A673 (cell line): ENCODE measurements around the gene SFT2D1. TPM values are rescaled to one million over a fixed set of nuclear protein-coding genes. Genes with fewer than 3 reads are reported as not detected.

ENCODE experiments used
- BruUV-seq: library from RNA; stranded (reverse); fragments of 400-500 nt; replicated peaks from 2 replicates; lab custom pipeline; 2021; lab: Mats Ljungman, UMichigan
- CTCF ChIA-PET: fragments of 300-600 bp; sonication (Branson Sonifier 250); formaldehyde crosslinking; loops from one replicate; lab custom pipeline; 2022; ENCODE audit warnings: antibody characterized with exemption; lab: Charles Lee
- POLR2A ChIA-PET: fragments of 300-600 bp; sonication (Branson Sonifier 250); formaldehyde crosslinking; loops from one replicate; lab custom pipeline; 2022; ENCODE audit warnings: antibody characterized with exemption; ENCODE audit not compliant: low non-redundant PET; lab: Charles Lee
- DNase-seq: peaks from one replicate; pipeline ENCODE4 v3.0.0-alpha.2; 2015; ENCODE audit warnings: low spot score
- H3K27ac ChIP-seq: fragments of 200-600 bp; sonication (generic); 2 replicates; pipeline ENCODE4 v1.5.1; 2016; ENCODE audit warnings: mixed run types, low read depth, mild to moderate bottlenecking, mixed read lengths, antibody characterized with exemption, low read length; ENCODE audit not compliant: poor library complexity, severe bottlenecking
- H3K27me3 ChIP-seq: fragments of 200-600 bp; sonication (generic); replicated peaks from 2 replicates; pipeline ENCODE4 v1.6.1; 2017; ENCODE audit warnings: mixed run types, low read depth, mild to moderate bottlenecking, mixed read lengths, antibody characterized with exemption, low read length; ENCODE audit not compliant: insufficient read depth, poor library complexity
- H3K36me3 ChIP-seq: fragments of 200-600 bp; sonication (generic); 2 replicates; pipeline ENCODE4 v1.6.1; 2016; ENCODE audit warnings: mixed run types, mild to moderate bottlenecking, mixed read lengths, antibody characterized with exemption, low read length; ENCODE audit not compliant: insufficient read depth, poor library complexity, severe bottlenecking
- H3K4me1 ChIP-seq: fragments of 200-600 bp; sonication (generic); 2 replicates; pipeline ENCODE4 v1.6.1; 2017; ENCODE audit warnings: mixed run types, mild to moderate bottlenecking, mixed read lengths, antibody characterized with exemption, low read length; ENCODE audit not compliant: insufficient read depth, poor library complexity, severe bottlenecking
- H3K4me3 ChIP-seq: fragments of 200-600 bp; sonication (generic); 2 replicates; pipeline ENCODE4 v1.5.1; 2016; ENCODE audit warnings: low read depth, mixed run types, mild to moderate bottlenecking, mixed read lengths, low read length; ENCODE audit not compliant: poor library complexity, severe bottlenecking
- H3K9me3 ChIP-seq: fragments of 200-600 bp; sonication (generic); 2 replicates; pipeline ENCODE4 v1.6.1; 2016; ENCODE audit warnings: mixed run types, low read depth, mild to moderate bottlenecking, mixed read lengths, antibody characterized with exemption, low read length; ENCODE audit not compliant: poor library complexity, severe bottlenecking
- EZH2 ChIP-seq: fragments of 200-600 bp; sonication (generic); IDR thresholded peaks from 2 replicates; pipeline ENCODE4 v1.6.1; 2017; ENCODE audit warnings: borderline replicate concordance, low read depth, mild to moderate bottlenecking, mixed read lengths, antibody characterized with exemption, low read length; ENCODE audit not compliant: poor library complexity, severe bottlenecking
- intact Hi-C: fragments of 100-400 bp; cut with micrococcal nuclease; formaldehyde crosslinking; loops from one replicate; pipeline ENCODE4 v1.10.0; 2022; ENCODE audit not compliant: unreplicated experiment
- total RNA-seq: library from RNA; stranded (reverse); gene quantifications from 2 replicates; pipeline ENCODE4 v1.2.3, GENCODE V29; 2021
- TF ChIP-seq, protein P1 (sequence below): fragments of 300-800, 200-600 bp; sonication (generic); conservative IDR thresholded peaks from 2 replicates; pipeline ENCODE4 v1.5.1; 2017; ENCODE audit warnings: low read depth, mild to moderate bottlenecking, antibody characterized with exemption, low read length, moderate library complexity, mixed read lengths

SFT2D1 gene
- total RNA-seq, 1 experiment from 2014 or later: 62.0 TPM

DNA sequence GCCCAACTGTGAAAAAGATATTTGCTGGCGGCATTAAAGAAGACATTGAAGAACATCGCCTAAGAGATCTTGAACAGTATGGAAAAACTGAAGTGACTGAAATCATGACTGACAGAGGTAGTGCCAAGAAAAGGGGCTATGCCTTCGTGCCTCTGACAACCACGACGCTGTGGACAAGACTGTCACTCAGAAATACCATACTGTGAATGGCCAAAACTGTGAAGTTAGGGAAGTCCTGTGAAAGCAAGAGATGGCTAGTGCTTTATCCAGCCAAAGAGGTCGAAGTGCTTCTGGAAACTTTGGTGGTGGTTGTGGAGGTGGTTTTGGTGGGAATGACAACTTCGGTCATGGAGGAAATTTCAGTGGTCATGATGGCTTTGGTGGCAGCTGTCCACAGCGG lies 7.5 kb downstream of the SFT2D1 start:
- Histone ChIP-seq H3K36me3 (peaks cover 14% of the 10 kb centered on the region), H3K27me3 (no peaks in the 10 kb centered on the region), H3K4me3 (no peak overlapping the region), H3K4me1 (no peaks in the 10 kb centered on the region), H3K9me3 (no peaks in the 10 kb centered on the region), H3K27ac (no peak overlapping the region)
- DNase-seq: no peak
- TF ChIP-seq EZH2: no peak
- TF ChIP-seq, protein P1, sequence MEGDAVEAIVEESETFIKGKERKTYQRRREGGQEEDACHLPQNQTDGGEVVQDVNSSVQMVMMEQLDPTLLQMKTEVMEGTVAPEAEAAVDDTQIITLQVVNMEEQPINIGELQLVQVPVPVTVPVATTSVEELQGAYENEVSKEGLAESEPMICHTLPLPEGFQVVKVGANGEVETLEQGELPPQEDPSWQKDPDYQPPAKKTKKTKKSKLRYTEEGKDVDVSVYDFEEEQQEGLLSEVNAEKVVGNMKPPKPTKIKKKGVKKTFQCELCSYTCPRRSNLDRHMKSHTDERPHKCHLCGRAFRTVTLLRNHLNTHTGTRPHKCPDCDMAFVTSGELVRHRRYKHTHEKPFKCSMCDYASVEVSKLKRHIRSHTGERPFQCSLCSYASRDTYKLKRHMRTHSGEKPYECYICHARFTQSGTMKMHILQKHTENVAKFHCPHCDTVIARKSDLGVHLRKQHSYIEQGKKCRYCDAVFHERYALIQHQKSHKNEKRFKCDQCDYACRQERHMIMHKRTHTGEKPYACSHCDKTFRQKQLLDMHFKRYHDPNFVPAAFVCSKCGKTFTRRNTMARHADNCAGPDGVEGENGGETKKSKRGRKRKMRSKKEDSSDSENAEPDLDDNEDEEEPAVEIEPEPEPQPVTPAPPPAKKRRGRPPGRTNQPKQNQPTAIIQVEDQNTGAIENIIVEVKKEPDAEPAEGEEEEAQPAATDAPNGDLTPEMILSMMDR: no peak
- intact Hi-C loops: no loop called here
- no TSS peak for BruUV-seq
- ChIA-PET CTCF (no interaction called here), POLR2A (no interaction called here)

DNA sequence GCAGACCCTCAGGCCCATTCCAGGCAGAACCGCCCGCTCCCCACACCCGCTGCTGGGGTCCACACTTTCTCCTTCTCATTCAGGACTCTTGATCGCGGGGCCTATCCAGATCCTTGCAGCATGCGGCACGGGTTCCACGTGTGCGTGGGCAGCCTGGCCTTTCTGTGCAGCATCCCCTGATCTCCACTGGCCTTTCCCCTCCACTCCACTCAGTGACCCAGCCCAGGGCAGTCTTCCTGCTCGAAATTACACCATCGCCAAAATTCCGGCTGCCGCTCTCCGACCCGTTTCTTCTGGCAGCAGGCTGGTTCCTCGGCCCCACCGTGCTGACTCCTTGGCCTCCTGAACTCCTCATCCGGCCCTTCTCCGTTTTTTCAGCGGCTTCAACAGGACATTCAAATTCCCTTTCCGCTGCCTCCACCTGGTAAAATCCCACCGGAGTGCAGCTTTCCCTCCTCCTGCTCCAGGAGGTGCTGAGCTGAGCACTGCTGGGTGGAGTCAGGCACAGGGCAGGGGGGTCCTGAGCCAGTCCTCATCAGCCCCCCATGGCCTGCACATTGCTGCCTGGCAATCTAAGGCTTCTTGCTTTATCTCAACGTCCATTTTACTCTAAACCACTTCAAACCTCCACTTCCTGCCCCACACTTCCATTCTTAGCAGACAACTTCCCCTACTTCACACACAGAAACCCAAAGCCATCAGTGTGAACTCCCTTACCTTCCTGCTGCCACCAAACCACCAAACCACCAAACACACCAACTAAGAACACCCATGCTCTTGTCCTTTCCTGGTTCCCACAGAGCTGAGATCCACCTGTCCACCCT lies 9.0 kb downstream of the SFT2D1 start:
- Histone ChIP-seq H3K9me3 (no peaks in the 10 kb centered on the region), H3K4me3 (no peak overlapping the region), H3K27me3 (no peaks in the 10 kb centered on the region), H3K4me1 (no peaks in the 10 kb centered on the region), H3K36me3 (peaks cover 23% of the 10 kb centered on the region), H3K27ac (no peak overlapping the region)
- no peak for DNase-seq
- ChIA-PET POLR2A (no interaction called here), CTCF (interaction anchor here (0.9 kb wide), 1 partner anchor 59 kb away, joined by 3 read pairs; no protein-coding TSS in a partner anchor)
- intact Hi-C loops: no loop called here
- no TSS peak for BruUV-seq
- TF ChIP-seq, protein P1: no peak
- TF ChIP-seq EZH2: no peak

DNA sequence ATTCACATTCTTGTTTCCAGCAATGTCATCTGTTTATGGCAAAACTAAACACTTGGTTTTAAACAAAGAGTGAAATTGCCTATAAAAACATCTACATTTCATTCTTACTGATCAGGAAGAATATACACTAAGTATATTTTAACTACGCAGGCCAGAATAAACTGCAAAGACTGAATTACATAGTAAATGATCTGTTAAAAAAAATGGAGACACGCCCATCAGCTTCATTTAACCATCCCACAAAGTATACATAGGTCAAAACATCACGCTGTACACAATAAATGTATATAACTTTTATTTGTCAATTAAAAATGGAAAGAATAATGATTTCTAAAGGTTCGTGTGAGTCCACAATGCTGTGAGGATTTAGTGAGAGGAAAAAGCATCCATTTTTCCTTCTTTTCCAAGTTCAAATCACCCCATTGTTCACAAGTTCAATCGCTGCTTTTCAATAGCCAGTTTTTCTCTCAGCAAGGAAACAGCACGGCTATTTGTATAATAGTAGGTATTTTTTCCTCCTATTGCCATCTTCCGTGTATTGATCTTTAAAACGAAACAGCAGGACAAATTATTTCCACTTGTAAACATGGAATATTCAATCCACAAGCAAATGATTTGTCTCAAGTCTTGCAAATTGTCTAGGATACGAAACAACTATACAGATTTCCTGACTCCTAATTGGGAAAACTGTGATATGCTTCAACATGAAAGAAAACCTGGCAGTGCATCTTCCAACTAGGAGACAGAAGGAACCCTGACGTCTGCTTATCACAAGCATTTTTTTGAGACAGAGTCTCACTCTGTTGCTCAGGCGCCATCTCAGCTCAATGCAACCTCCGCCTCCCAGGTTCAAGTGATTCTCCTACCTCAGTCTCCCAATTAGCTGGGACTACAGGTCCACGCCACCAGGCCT lies 10.6 kb downstream of the SFT2D1 start:
- H3K4me1 ChIP-seq: no peaks in the 10 kb centered on the region
- no peaks in the 10 kb centered on the region for H3K27me3 ChIP-seq
- DNase-seq: no peak
- POLR2A ChIA-PET: interaction anchor here (0.6 kb wide), 1 partner anchor 54 kb away, joined by 3 read pairs; no protein-coding TSS in a partner anchor
- BruUV-seq: no TSS peak
- peaks cover 26% of the 10 kb centered on the region for H3K36me3 ChIP-seq
- no peaks in the 10 kb centered on the region for H3K9me3 ChIP-seq
- CTCF ChIA-PET: no interaction called here
- intact Hi-C loops: no loop called here
- H3K27ac ChIP-seq: no peak overlapping the region
- TF ChIP-seq EZH2: no peak
- TF ChIP-seq, protein P1: no peak
- no peak overlapping the region for H3K4me3 ChIP-seq
